Measurements from ENCODE around the gene RSRC2. TPM values are rescaled to one million over a fixed set of nuclear protein-coding genes. Genes with fewer than 3 reads are reported as not detected.
"Not testable (repeated sequence)": the region's sequence is repeated elsewhere in the genome, so short reads cannot be mapped to it uniquely, and the experiment has no call there.

Gene RSRC2
- 10 to 100 TPM; 35.8 to 43.8 TPM for total RNA-seq
- long read RNA-seq, transcript RSRC2-201 (10 exons, 3,520 nt): major isoform, 12 of 42 reads
- long read RNA-seq, partial matches to known transcripts: 6 of 42 reads
- long read RNA-seq, other reads (novel, unspliced or antisense): 21 of 42 reads

GRCh38 chr12:122526683-122527477 is at the start of gene RSRC2, which contains the start of gene KNTC1:
Gene RSRC2 (minus strand): TSS chr12:122526936. CDS start chr12:122526853, 83 bp downstream.
Gene KNTC1 (plus strand): TSS chr12:122527249. CDS start chr12:122530064, 2,815 bp downstream.
- DNase-seq (peak; percentile 98), ATAC-seq (peak; percentile 98 to 99)
- intact Hi-C loops (cut with DNase I): loop anchor here in 1 of 2 donors (10.0 kb wide), 1 partner anchor 228 kb away; the partner anchor contains the start of gene DENR

- intact Hi-C loops (cut with DNase I): no loop called here
- DNase-seq (no peak), ATAC-seq (no peak)
Measured at GRCh38 chr12:122571821-122572220, 45.1 kb upstream of the RSRC2 start.

GRCh38 chr12:122570006-122570405 is 43.3 kb upstream of the RSRC2 start:
- intact Hi-C loops (cut with DNase I); ATAC-seq; DNase-seq: not testable (repeated sequence)

- DNase-seq: no peak
- intact Hi-C loops (cut with DNase I): no loop called here
- ATAC-seq: no peak
Measured at GRCh38 chr12:122569288-122569687, 42.6 kb upstream of the RSRC2 start.

- ATAC-seq; DNase-seq; intact Hi-C loops (cut with DNase I): not testable (repeated sequence)
Measured at GRCh38 chr12:122566816-122567215, 40.1 kb upstream of the RSRC2 start.

- intact Hi-C loops (cut with DNase I): no loop called here
- ATAC-seq (no peak), DNase-seq (no peak)
Measured at GRCh38 chr12:122563361-122563760, 36.6 kb upstream of the RSRC2 start.

GRCh38 chr12:122560138-122560537 is 33.4 kb upstream of the RSRC2 start:
- ATAC-seq (no peak), DNase-seq (no peak)
- intact Hi-C loops (cut with DNase I): no loop called here

GRCh38 chr12:122558745-122559641 is 32.3 kb upstream of the RSRC2 start:
- DNase-seq: no peak
- ATAC-seq: no peak
- intact Hi-C loops (cut with DNase I): no loop called here

GRCh38 chr12:122547330-122547729 is 20.6 kb upstream of the RSRC2 start:
- DNase-seq: no peak
- intact Hi-C loops (cut with DNase I): no loop called here
- ATAC-seq: no peak

- intact Hi-C loops (cut with DNase I): no loop called here
- DNase-seq: no peak
- no peak for ATAC-seq
Measured at GRCh38 chr12:122545855-122546254, 19.1 kb upstream of the RSRC2 start.

- intact Hi-C loops (cut with DNase I): no loop called here
- DNase-seq (no peak), ATAC-seq (no peak)
Measured at GRCh38 chr12:122544537-122544936, 17.8 kb upstream of the RSRC2 start.

- ATAC-seq: no peak
- intact Hi-C loops (cut with DNase I): no loop called here
- no peak for DNase-seq
Measured at GRCh38 chr12:122538496-122538895, 11.8 kb upstream of the RSRC2 start.

- intact Hi-C loops (cut with DNase I): no loop called here
- no peak for DNase-seq
- ATAC-seq: no peak
Measured at GRCh38 chr12:122537021-122537420, 10.3 kb upstream of the RSRC2 start.

GRCh38 chr12:122533856-122534255 is 7.1 kb upstream of the RSRC2 start:
- intact Hi-C loops (cut with DNase I): no loop called here
- ATAC-seq: peak in 1 of 2 donors; percentile 33

GRCh38 chr12:122528992-122529391 is 2.3 kb upstream of the RSRC2 start:
- ATAC-seq (no peak), DNase-seq (no peak)
- intact Hi-C loops (cut with DNase I): loop anchor here in 1 of 2 donors (10.0 kb wide), 1 partner anchor 226 kb away; the partner anchor contains the start of gene DENR

More at GRCh38 chr12:122533856-122534255, 7.1 kb upstream of the RSRC2 start:
- no peak for DNase-seq

- ATAC-seq: no peak
- DNase-seq: no peak
- intact Hi-C loops (cut with DNase I): loop anchor here in 1 of 2 donors (10.0 kb wide), 1 partner anchor 226 kb away; the partner anchor contains the start of gene DENR
Measured at GRCh38 chr12:122528582-122528981, 1.8 kb upstream of the RSRC2 start.

GRCh38 chr12:122527478-122527944 is 775 bp upstream of the RSRC2 start:
- ATAC-seq: no peak
- intact Hi-C loops (cut with DNase I): loop anchor here in 1 of 2 donors (10.0 kb wide), 1 partner anchor 227 kb away; the partner anchor contains the start of gene DENR
- no peak for DNase-seq

GRCh38 chr12:122523846-122524718 is 2.7 kb downstream of the RSRC2 start:
- intact Hi-C loops (cut with DNase I): loop anchor here in 1 of 2 donors (10.0 kb wide), 1 partner anchor 231 kb away; the partner anchor contains the start of gene DENR
- ATAC-seq (no peak), DNase-seq (no peak)
